GM03348 (cell line): Measurements from ENCODE around the gene CSTB.

Source experiments
- DNase-seq: peaks from one replicate; pipeline ENCODE4 v3.0.0; 2012; ENCODE audit warnings: low spot score

CSTB gene

GRCh38 chr21:43749651-43750262, 26.4 kb downstream of the CSTB start:
- no peak for DNase-seq

GRCh38 chr21:43748622-43749021, 27.5 kb downstream of the CSTB start:
- DNase-seq, result no peak

- no peak for DNase-seq
Measured at GRCh38 chr21:43745772-43746517, 30.2 kb downstream of the CSTB start.

- DNase-seq, result no peak
Measured at GRCh38 chr21:43744725-43745124, 31.4 kb downstream of the CSTB start.

GRCh38 chr21:43743947-43744346, 32.2 kb downstream of the CSTB start:
- no peak for DNase-seq

- DNase-seq, result no peak
Measured at GRCh38 chr21:43741423-43742096, 34.5 kb downstream of the CSTB start.

GRCh38 chr21:43740497-43741156, 35.5 kb downstream of the CSTB start:
- DNase-seq, result no peak

- DNase-seq, result no peak
Measured at GRCh38 chr21:43739621-43740435, 36.3 kb downstream of the CSTB start.

- no peak for DNase-seq
Measured at GRCh38 chr21:43737158-43737950, 38.8 kb downstream of the CSTB start.

GRCh38 chr21:43736224-43736883, 39.8 kb downstream of the CSTB start:
- no peak for DNase-seq

GRCh38 chr21:43735236-43736091, 40.6 kb downstream of the CSTB start:
- DNase-seq, result no peak

GRCh38 chr21:43734928-43735229, 41.2 kb downstream of the CSTB start:
- DNase-seq, result no peak

- DNase-seq, result no peak
Measured at GRCh38 chr21:43734131-43734927, 41.8 kb downstream of the CSTB start.

GRCh38 chr21:43733529-43734071, 42.5 kb downstream of the CSTB start:
- peak; percentile 85 for DNase-seq

- no peak for DNase-seq
Measured at GRCh38 chr21:43733060-43733459, 43.0 kb downstream of the CSTB start.

GRCh38 chr21:43731891-43732711, 44.0 kb downstream of the CSTB start:
- peak; percentile 78 for DNase-seq

- DNase-seq, result no peak
Measured at GRCh38 chr21:43731476-43731875, 44.6 kb downstream of the CSTB start.
